ENCODE results near the gene ASH1L. TPM values are rescaled to one million over a fixed set of nuclear protein-coding genes. Genes with fewer than 3 reads are reported as not detected.

The ASH1L gene
- total and polyA plus RNA-seq, 2 donors (not counting 3 experiments of a cell fraction or from before 2014, with no cell fraction given), result 11.6 to 29.2 TPM

- H3K27me3 ChIP-seq (ENCODE audit: control insufficient read depth in 2 of 2, insufficient read depth in 2 of 2, low read length in 2 of 2), result no peaks in the 10 kb centered on the region
- POLR2A ChIA-PET, result no interaction called here
- CTCF ChIA-PET, result no interaction called here
- H3K79me2 ChIP-seq (ENCODE audit: control insufficient read depth, insufficient read depth, low read length), result peaks cover 83% of the 10 kb centered on the region
- dilution Hi-C loops (cut with MboI; ENCODE audit: extremely low pct_ligation_motif_present, low sequenced_read_pairs) (no loop called here), intact Hi-C loops (cut with micrococcal nuclease) (no loop called here)
- H4K20me1 ChIP-seq (replicated peaks; ENCODE audit: control insufficient read depth, extremely low read depth, insufficient read depth, low read length), result peaks cover 3% of the 10 kb centered on the region
- DNase-seq (ENCODE audit: low read depth, low spot score) (no peak), FAIRE-seq (no peak)
- no peak for TF ChIP-seq FOS (IDR thresholded peaks at IDR 0.05; ENCODE audit: borderline replicate concordance, insufficient read depth, low read length)
- no peak for TF ChIP-seq GATA2 (IDR thresholded peaks at IDR 0.05; ENCODE audit: insufficient read depth, insufficient read length, low read depth, low read length)
- TF ChIP-seq POLR2AphosphoS5 (IDR thresholded peaks at IDR 0.05; ENCODE audit: insufficient read depth, low read depth, low read length), result no peak
- no peak for TF ChIP-seq CTCF (IDR thresholded peaks at IDR 0.05; ENCODE audit: extremely low read depth in 1 of 2, insufficient read depth in 1 of 2, low read depth in 1 of 2, low read length in 2 of 2)
- TF ChIP-seq MAX (IDR thresholded peaks at IDR 0.05; ENCODE audit: insufficient read depth, insufficient read length), result no peak
- no peak for TF ChIP-seq JUN (IDR thresholded peaks at IDR 0.05; ENCODE audit: borderline replicate concordance, insufficient read depth, insufficient read length, low read depth)
- H3K4me2 ChIP-seq (ENCODE audit: insufficient read depth, low read length), result no peak overlapping the region
- BruUV-seq (replicated peaks), result no TSS peak
- no peak overlapping the region for H3K27ac ChIP-seq (ENCODE audit: insufficient read depth, low read depth, low read length)
- H3K36me3 ChIP-seq (ENCODE audit: control insufficient read depth in 2 of 2, extremely low read depth in 1 of 2, insufficient read depth in 2 of 2, low read length in 2 of 2), result no peaks in the 10 kb centered on the region
- no peak overlapping the region for H2AFZ ChIP-seq (ENCODE audit: low read depth, low read length)
- no peaks in the 10 kb centered on the region for H3K4me1 ChIP-seq (ENCODE audit: control insufficient read depth, extremely low read depth, insufficient read depth, low read length)
- H3K4me3 ChIP-seq (replicated peaks in 1 of 3; ENCODE audit: insufficient read depth in 1 of 3, low read depth in 1 of 3, low read length in 3 of 3), result no peak overlapping the region
- H3K9ac ChIP-seq (replicated peaks; ENCODE audit: extremely low read depth, insufficient read depth, low read length), result no peak overlapping the region
- H3K9me1 ChIP-seq (replicated peaks; ENCODE audit: control insufficient read depth, extremely low read depth, insufficient read depth, low read length), result no peaks in the 10 kb centered on the region
- H3K9me3 ChIP-seq (replicated peaks; ENCODE audit: control insufficient read depth, insufficient read depth, low read length), result no peaks in the 10 kb centered on the region
Observed at GRCh38 chr1:155553349-155553748, 9.3 kb downstream of the ASH1L start.

All from endothelial cell of umbilical vein (primary cell).